ENCODE data around the gene FBXO21. TPM values are rescaled to one million over a fixed set of nuclear protein-coding genes. Genes with fewer than 3 reads are reported as not detected.

Gene FBXO21
- total RNA-seq, 4 donors from 2014 or later: 80.2 to 95.8 (median 81.9) TPM

DNA sequence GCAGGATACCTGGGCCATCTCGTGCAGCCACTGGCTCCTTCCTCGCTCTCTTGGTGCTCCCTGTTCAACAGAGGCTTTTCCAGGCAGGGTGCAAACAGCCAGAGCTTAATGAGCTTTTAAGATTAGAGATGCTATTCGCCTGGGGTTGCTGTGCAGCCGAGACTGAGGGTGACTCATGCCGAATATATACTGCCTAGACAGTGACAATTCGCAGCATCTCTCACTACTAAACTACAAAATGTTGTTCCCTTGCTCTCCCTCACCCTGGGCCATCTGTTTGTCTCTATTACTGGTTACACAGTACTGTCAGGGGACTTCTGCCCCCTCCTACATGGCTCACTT, 65.0 kb downstream of the FBXO21 start:
- TF ChIP-seq CTCF (IDR thresholded peaks at IDR 0.05) (no peak), POLR2AphosphoS5 (IDR thresholded peaks at IDR 0.05) (no peak), POLR2A (IDR thresholded peaks at IDR 0.05) (no peak), EP300 (IDR thresholded peaks at IDR 0.05) (no peak)
- 30% methylated on average over 3 of the region's 6 CpGs; no CpG with 5 or more reads in 1 of the 2 donors for WGBS, 2 donors (ENCODE audit: low coverage in 1 of 2)
- ATAC-seq: no peak
- H3K36me3 ChIP-seq: no peaks in the 10 kb centered on the region
- no peaks in the 10 kb centered on the region for H3K9me3 ChIP-seq
- no peaks in the 10 kb centered on the region for H3K4me1 ChIP-seq
- H3K4me3 ChIP-seq: no peak overlapping the region
- H3K27ac ChIP-seq: no peak overlapping the region
- H3K27me3 ChIP-seq: no peaks in the 10 kb centered on the region

DNA sequence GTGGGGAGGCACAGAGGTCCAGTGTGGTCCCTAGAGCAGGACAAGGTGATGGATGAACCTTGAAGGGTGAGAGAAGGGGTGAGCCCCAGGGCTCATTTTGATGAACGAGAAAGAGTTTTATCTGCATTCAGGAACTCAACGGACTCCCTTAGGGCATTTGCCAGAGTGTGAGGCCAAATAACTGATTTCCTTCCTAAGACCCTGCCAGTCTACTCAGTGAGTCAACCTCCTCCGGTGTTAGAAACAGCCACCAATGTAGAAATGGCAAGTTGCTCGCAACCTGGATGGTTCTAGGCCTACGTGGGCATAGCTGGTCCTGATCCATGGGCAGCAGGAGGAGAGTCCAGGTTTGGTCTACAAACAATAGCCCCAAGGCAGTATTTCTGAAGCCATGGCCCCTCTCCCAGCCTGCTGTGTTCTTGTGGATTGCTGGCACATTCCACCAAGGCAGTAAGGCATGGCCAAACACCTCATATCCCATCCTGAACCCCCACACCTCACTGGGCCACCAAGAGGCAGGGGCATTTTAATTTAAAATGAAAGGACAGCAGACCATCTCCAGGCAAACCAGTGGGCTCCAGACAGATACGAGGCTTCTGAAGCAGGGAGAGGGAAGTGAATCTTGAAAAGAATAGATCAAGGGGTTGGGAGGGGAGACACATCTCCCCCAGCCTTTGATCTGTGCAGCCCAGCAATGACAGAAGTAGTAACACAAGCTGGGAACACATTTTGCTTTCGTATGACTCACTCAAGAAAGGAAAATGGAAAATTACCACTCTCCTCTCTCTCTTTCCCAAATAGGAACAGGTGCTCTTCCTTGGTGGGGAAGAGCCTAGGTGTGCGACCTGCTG, 65.6 kb downstream of the FBXO21 start:
- ATAC-seq: no peak
- peaks cover 0 to 3% (median 0%) of the 10 kb centered on the region in 3 donors for H3K4me1 ChIP-seq
- no peaks in the 10 kb centered on the region for H3K9me3 ChIP-seq
- no peaks in the 10 kb centered on the region for H3K36me3 ChIP-seq
- H3K27me3 ChIP-seq: no peaks in the 10 kb centered on the region
- no peak for TF ChIP-seq POLR2AphosphoS5 (IDR thresholded peaks at IDR 0.05)
- TF ChIP-seq EP300 (IDR thresholded peaks at IDR 0.05): no peak
- TF ChIP-seq CTCF (IDR thresholded peaks at IDR 0.05): no peak
- no peak for TF ChIP-seq POLR2A (IDR thresholded peaks at IDR 0.05)
- 45 to 55% methylated on average over 4 to 6 of the region's 8 CpGs for WGBS, 2 donors (ENCODE audit: low coverage in 1 of 2)
- H3K4me3 ChIP-seq: no peak overlapping the region
- no peak overlapping the region for H3K27ac ChIP-seq

- Histone ChIP-seq H3K4me1 (peaks cover 0 to 20% (median 7%) of the 10 kb centered on the region in 3 donors), H3K27me3 (no peaks in the 10 kb centered on the region), H3K9me3 (no peaks in the 10 kb centered on the region), H3K27ac (no peak overlapping the region), H3K36me3 (no peaks in the 10 kb centered on the region), H3K4me3 (no peak overlapping the region)
- TF ChIP-seq POLR2AphosphoS5 (IDR thresholded peaks at IDR 0.05): no peak
- no peak for TF ChIP-seq EP300 (IDR thresholded peaks at IDR 0.05)
- no peak for TF ChIP-seq CTCF (IDR thresholded peaks at IDR 0.05)
- TF ChIP-seq POLR2A (IDR thresholded peaks at IDR 0.05): no peak
- ATAC-seq: no peak
- WGBS, 2 donors (ENCODE audit: low coverage in 1 of 2): 60 to 92% methylated on average over 1 to 2 of the region's 3 CpGs
Measured at GRCh38 chr12:117121441-117121840, 68.8 kb downstream of the FBXO21 start.

GRCh38 chr12:117120787-117121186, 69.5 kb downstream of the FBXO21 start:
- H3K36me3 ChIP-seq: no peaks in the 10 kb centered on the region
- WGBS, 2 donors (ENCODE audit: low coverage in 1 of 2): 74% methylated on average over 6 of the region's 9 CpGs; no CpG with 5 or more reads in 1 of the 2 donors
- no peak for ATAC-seq

More at GRCh38 chr12:117120787-117121186, 69.5 kb downstream of the FBXO21 start:
- no peak for TF ChIP-seq POLR2A (IDR thresholded peaks at IDR 0.05)
- TF ChIP-seq EP300 (IDR thresholded peaks at IDR 0.05): no peak
- TF ChIP-seq POLR2AphosphoS5 (IDR thresholded peaks at IDR 0.05): no peak
- TF ChIP-seq CTCF (IDR thresholded peaks at IDR 0.05): no peak
- peaks cover 0 to 20% (median 7%) of the 10 kb centered on the region in 3 donors for H3K4me1 ChIP-seq
- no peaks in the 10 kb centered on the region for H3K9me3 ChIP-seq
- H3K27ac ChIP-seq: no peak overlapping the region
- no peaks in the 10 kb centered on the region for H3K27me3 ChIP-seq
- H3K4me3 ChIP-seq: no peak overlapping the region
